Measurements from ENCODE around the gene CMIP. TPM values are rescaled to one million over a fixed set of nuclear protein-coding genes. Genes with fewer than 3 reads are reported as not detected.

The CMIP gene
- total RNA-seq, 6 experiments from 2014 or later = 12.2 to 23.0 (median 16.5) TPM

GRCh38 chr16:81652798-81653505, 208.3 kb downstream of the CMIP start:
- no peak for DNase-seq
- ATAC-seq = no peak
- TF ChIP-seq POLR2A (IDR thresholded peaks at IDR 0.05) = no peak
- TF ChIP-seq CTCF (IDR thresholded peaks at IDR 0.05) = no peak
- H3K36me3 ChIP-seq = peaks cover 3 to 20% (median 4%) of the 10 kb centered on the region in 4 donors
- H3K27ac ChIP-seq = no peak overlapping the region
- H3K9me3 ChIP-seq = no peaks in the 10 kb centered on the region
- 85% methylated on average over 5 of the region's 21 CpGs for WGBS (ENCODE audit: insufficient coverage, low coverage, low lambda C conversion rate, missing lambda C conversion rate)
- intact Hi-C loops (cut with DNase I) = no loop called here
- no peaks in the 10 kb centered on the region for H3K27me3 ChIP-seq
- no peaks in the 10 kb centered on the region for H3K4me1 ChIP-seq
- no peak overlapping the region for H3K4me3 ChIP-seq

DNA sequence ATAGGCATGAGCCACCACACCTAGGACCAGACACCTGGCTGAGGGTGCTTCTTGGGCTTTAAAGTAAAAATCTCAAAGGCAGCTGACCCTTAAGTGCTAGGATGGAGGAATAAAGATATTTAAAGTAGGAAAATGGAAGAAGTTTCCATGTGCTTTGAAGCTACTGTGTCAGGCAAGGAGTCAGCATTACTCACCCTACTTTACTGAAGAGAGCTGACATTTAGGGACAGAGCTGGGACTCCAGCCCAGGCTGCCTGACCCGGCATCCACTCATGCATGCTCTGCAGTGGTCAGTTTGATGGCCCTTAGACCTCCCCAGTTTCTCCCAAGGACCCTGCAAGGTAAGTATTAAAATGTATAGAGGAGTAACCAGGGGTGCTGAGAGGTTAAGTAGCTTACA, 209.7 kb downstream of the CMIP start:
- TF ChIP-seq CTCF (IDR thresholded peaks at IDR 0.05) (no peak), POLR2A (IDR thresholded peaks at IDR 0.05) (no peak)
- Histone ChIP-seq H3K4me3 (no peak overlapping the region), H3K9me3 (no peaks in the 10 kb centered on the region), H3K36me3 (peaks cover 4 to 34% (median 5%) of the 10 kb centered on the region in 4 donors), H3K4me1 (no peaks in the 10 kb centered on the region), H3K27ac (no peak overlapping the region), H3K27me3 (no peaks in the 10 kb centered on the region)
- DNase-seq (no peak), ATAC-seq (no peak)
- intact Hi-C loops (cut with DNase I) = no loop called here
- WGBS (ENCODE audit: insufficient coverage, low coverage, low lambda C conversion rate, missing lambda C conversion rate) = no CpG with 5 or more reads among the region's 1 CpG

DNA sequence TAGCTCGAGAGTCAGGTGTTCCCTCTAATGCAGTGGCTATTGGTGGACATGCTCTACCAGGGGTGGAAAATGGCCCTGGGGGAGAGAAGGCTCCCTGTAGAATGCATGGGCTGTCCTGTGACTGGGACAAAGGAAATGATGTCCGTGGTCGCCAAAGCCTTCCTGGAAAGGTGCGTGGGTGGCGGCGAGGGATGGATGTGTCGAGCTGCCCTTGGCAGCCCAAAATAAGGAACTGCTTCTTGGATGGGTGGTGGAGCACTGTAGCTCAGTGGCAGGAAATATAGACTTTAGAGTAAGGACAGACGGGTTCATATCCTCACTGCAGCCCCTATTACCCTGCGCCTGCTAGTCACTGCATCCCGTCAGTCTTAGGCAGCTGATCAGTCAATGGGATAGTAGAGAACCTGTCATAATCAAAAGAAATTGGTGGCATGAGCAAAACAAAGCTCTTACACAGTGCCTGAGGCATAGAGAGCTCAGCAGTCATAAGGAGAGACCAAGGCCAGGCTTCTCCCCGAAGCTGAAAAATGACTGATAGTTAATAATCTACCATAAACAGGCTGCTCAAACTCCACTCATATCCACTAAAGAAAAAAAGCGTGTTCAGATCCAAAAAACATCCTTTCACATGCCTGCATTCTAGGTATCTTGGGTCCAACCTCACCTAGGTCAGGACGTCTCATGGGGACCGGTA, 211.0 kb downstream of the CMIP start:
- no peak overlapping the region for H3K27ac ChIP-seq
- H3K4me3 ChIP-seq = no peak overlapping the region
- no peaks in the 10 kb centered on the region for H3K9me3 ChIP-seq
- 81% methylated on average over 10 of the region's 14 CpGs for WGBS (ENCODE audit: insufficient coverage, low coverage, low lambda C conversion rate, missing lambda C conversion rate)
- TF ChIP-seq CTCF (IDR thresholded peaks at IDR 0.05) = no peak
- TF ChIP-seq POLR2A (IDR thresholded peaks at IDR 0.05) = no peak
- ATAC-seq (peak in 1 of 4 donors; percentile 31), DNase-seq (no peak)
- peaks cover 4 to 39% (median 5%) of the 10 kb centered on the region in 4 donors for H3K36me3 ChIP-seq
- intact Hi-C loops (cut with DNase I) = no loop called here
- no peaks in the 10 kb centered on the region for H3K27me3 ChIP-seq
- H3K4me1 ChIP-seq = no peaks in the 10 kb centered on the region

- whole genome bisulfite sequencing (ENCODE audit: insufficient coverage, low coverage, low lambda C conversion rate, missing lambda C conversion rate) = 78% methylated on average over 7 of the region's 8 CpGs
- TF ChIP-seq CTCF (IDR thresholded peaks at IDR 0.05) = no peak
- TF ChIP-seq POLR2A (IDR thresholded peaks at IDR 0.05) = no peak
- Histone ChIP-seq H3K36me3 (peaks cover 4 to 46% (median 9%) of the 10 kb centered on the region in 4 donors), H3K27ac (no peak overlapping the region), H3K4me3 (no peak overlapping the region), H3K27me3 (no peaks in the 10 kb centered on the region), H3K4me1 (no peaks in the 10 kb centered on the region), H3K9me3 (no peaks in the 10 kb centered on the region)
- intact Hi-C loops (cut with DNase I) = no loop called here
- DNase-seq = no peak
- no peak for ATAC-seq
These were observed 212.6 kb downstream of the CMIP start for GRCh38 chr16:81657224-81657623.

All from right lobe of liver (tissue), 6 donors.